ENCODE measurements around the gene TOR4A. TPM values are rescaled to one million over a fixed set of nuclear protein-coding genes. Genes with fewer than 3 reads are reported as not detected.

The TOR4A gene
- total and polyA plus RNA-seq, 10 of the 15 experiments (the other 5 are each of a cell fraction or from before 2014, with no cell fraction given) = 2.0 to 19.9 (median 3.7) TPM

- TF ChIP-seq BCLAF1 (IDR thresholded peaks at IDR 0.05) (no peak), TCF12 (IDR thresholded peaks at IDR 0.05; ENCODE audit: low read depth, low read length) (peak; percentile 67), SPI1 (IDR thresholded peaks at IDR 0.05; ENCODE audit: borderline replicate concordance, insufficient read depth, low read depth, low read length) (no peak), WRNIP1 (IDR thresholded peaks at IDR 0.05; ENCODE audit: borderline replicate concordance, low read depth, low read length) (no peak), SKIL (IDR thresholded peaks at IDR 0.05; ENCODE audit: low read depth, poor library complexity, severe bottlenecking) (no peak), ZNF207 (IDR thresholded peaks at IDR 0.05; ENCODE audit: borderline replicate concordance) (peak; percentile 55; the same call in 1 of the 2 replicates), KAT2A (conservative IDR thresholded peaks at IDR 0.05; ENCODE audit: control insufficient read depth, low read depth, low read length) (no peak), NFYA (IDR thresholded peaks at IDR 0.05; ENCODE audit: borderline replicate concordance, low read depth, low read length) (no peak), JUNB (IDR thresholded peaks at IDR 0.05) (no peak), ZBTB33 (IDR thresholded peaks at IDR 0.05) (peak; percentile 68), POLR2AphosphoS5 (IDR thresholded peaks at IDR 0.05; ENCODE audit: low read length) (no peak)
- TF ChIP-seq, protein P1, sequence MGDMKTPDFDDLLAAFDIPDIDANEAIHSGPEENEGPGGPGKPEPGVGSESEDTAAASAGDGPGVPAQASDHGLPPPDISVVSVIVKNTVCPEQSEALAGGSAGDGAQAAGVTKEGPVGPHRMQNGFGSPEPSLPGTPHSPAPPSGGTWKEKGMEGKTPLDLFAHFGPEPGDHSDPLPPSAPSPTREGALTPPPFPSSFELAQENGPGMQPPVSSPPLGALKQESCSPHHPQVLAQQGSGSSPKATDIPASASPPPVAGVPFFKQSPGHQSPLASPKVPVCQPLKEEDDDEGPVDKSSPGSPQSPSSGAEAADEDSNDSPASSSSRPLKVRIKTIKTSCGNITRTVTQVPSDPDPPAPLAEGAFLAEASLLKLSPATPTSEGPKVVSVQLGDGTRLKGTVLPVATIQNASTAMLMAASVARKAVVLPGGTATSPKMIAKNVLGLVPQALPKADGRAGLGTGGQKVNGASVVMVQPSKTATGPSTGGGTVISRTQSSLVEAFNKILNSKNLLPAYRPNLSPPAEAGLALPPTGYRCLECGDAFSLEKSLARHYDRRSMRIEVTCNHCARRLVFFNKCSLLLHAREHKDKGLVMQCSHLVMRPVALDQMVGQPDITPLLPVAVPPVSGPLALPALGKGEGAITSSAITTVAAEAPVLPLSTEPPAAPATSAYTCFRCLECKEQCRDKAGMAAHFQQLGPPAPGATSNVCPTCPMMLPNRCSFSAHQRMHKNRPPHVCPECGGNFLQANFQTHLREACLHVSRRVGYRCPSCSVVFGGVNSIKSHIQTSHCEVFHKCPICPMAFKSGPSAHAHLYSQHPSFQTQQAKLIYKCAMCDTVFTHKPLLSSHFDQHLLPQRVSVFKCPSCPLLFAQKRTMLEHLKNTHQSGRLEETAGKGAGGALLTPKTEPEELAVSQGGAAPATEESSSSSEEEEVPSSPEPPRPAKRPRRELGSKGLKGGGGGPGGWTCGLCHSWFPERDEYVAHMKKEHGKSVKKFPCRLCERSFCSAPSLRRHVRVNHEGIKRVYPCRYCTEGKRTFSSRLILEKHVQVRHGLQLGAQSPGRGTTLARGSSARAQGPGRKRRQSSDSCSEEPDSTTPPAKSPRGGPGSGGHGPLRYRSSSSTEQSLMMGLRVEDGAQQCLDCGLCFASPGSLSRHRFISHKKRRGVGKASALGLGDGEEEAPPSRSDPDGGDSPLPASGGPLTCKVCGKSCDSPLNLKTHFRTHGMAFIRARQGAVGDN (IDR thresholded peaks at IDR 0.05) = no peak
- TF ChIP-seq, protein P2, sequence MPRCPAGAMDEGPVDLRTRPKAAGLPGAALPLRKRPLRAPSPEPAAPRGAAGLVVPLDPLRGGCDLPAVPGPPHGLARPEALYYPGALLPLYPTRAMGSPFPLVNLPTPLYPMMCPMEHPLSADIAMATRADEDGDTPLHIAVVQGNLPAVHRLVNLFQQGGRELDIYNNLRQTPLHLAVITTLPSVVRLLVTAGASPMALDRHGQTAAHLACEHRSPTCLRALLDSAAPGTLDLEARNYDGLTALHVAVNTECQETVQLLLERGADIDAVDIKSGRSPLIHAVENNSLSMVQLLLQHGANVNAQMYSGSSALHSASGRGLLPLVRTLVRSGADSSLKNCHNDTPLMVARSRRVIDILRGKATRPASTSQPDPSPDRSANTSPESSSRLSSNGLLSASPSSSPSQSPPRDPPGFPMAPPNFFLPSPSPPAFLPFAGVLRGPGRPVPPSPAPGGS (IDR thresholded peaks at IDR 0.05; ENCODE audit: borderline replicate concordance, insufficient read depth, low read depth, low read length, poor library complexity, severe bottlenecking) = no peak
Measured at GRCh38 chr9:137236238-137236935, 41.1 kb upstream of the TOR4A start (continued).

Measured in GM12878 (cell line).